Neuronal stem cell (in vitro differentiated cells): ENCODE measurements around the gene PFDN1.

Source experiments
- DNase-seq: peaks from one replicate; pipeline ENCODE4 v3.0.0-alpha.2; 2013; ENCODE audit warnings: low spot score
- H2AFZ ChIP-seq: one replicate; pipeline ENCODE4 v1.6.1; 2013; ENCODE audit warnings: mild to moderate bottlenecking, low read length, inconsistent platforms
- H2AK5ac ChIP-seq: 2 replicates; pipeline ENCODE4 v1.6.1; 2013; ENCODE audit warnings: low read depth, mild to moderate bottlenecking, inconsistent platforms, low read length, moderate library complexity, mixed read lengths
- H2BK120ac ChIP-seq: 2 replicates; pipeline ENCODE4 v1.6.1; 2013; ENCODE audit warnings: low read depth, mild to moderate bottlenecking, inconsistent platforms, low read length, moderate library complexity, mixed read lengths
- H2BK12ac ChIP-seq: one replicate; pipeline ENCODE4 v1.6.1; 2013; ENCODE audit warnings: low read length, inconsistent platforms
- H2BK15ac ChIP-seq: 2 replicates; pipeline ENCODE4 v1.6.1; 2013; ENCODE audit warnings: mild to moderate bottlenecking, low read length, inconsistent platforms, mixed read lengths
- H2BK5ac ChIP-seq: one replicate; pipeline ENCODE4 v1.6.1; 2013; ENCODE audit warnings: inconsistent platforms, mild to moderate bottlenecking, low read length, moderate library complexity
- H3K14ac ChIP-seq: one replicate; pipeline ENCODE4 v1.6.1; 2013; ENCODE audit warnings: low read length, inconsistent platforms
- H3K18ac ChIP-seq: 2 replicates; pipeline ENCODE4 v1.6.1; 2013; ENCODE audit warnings: low read length, inconsistent platforms
- H3K23ac ChIP-seq: 2 replicates; pipeline ENCODE4 v1.6.1; 2013; ENCODE audit warnings: low read depth, mild to moderate bottlenecking, mixed read lengths, low read length, inconsistent platforms; ENCODE audit not compliant: poor library complexity
- H3K27ac ChIP-seq: replicated peaks from 3 replicates; pipeline ENCODE4 v1.5.1; 2013; ENCODE audit warnings: low read length, inconsistent platforms
- H3K27me3 ChIP-seq, 3 experiments: 2 replicates each; pipeline ENCODE4 v1.6.1; 2013; ENCODE audit warnings: low read length in 3 of 3, mild to moderate bottlenecking in 2 of 3, inconsistent platforms in 1 of 3, low read depth in 1 of 3, mixed read lengths in 1 of 3, moderate library complexity in 1 of 3; ENCODE audit not compliant: control insufficient read depth in 3 of 3, insufficient read depth in 3 of 3
- H3K36me3 ChIP-seq, 2 donors: replicated peaks in 1 of 2; 2 replicates each; pipeline ENCODE4 v1.6.1; 2013; ENCODE audit warnings: low read length in 2 of 2; ENCODE audit not compliant: control insufficient read depth in 2 of 2, insufficient read depth in 2 of 2
- H3K4ac ChIP-seq: 2 replicates; pipeline ENCODE4 v1.6.1; 2013; ENCODE audit warnings: inconsistent platforms, mild to moderate bottlenecking, low read length, moderate library complexity
- H3K4me1 ChIP-seq, 2 donors: 1 replicate in 1 of 2; 2 replicates in 1 of 2; pipeline ENCODE4 v1.6.1; 2013; ENCODE audit warnings: low read length in 2 of 2, low read depth in 1 of 2; ENCODE audit not compliant: control insufficient read depth in 2 of 2, insufficient read depth in 1 of 2
- H3K4me2 ChIP-seq: one replicate; pipeline ENCODE4 v1.6.1; 2013; ENCODE audit warnings: mild to moderate bottlenecking, low read length, inconsistent platforms; ENCODE audit not compliant: insufficient read depth, poor library complexity, severe bottlenecking
- H3K4me3 ChIP-seq, 2 donors: 2 replicates each; pipeline ENCODE4 v1.5.1; 2013; ENCODE audit warnings: low read length in 2 of 2, mild to moderate bottlenecking in 2 of 2, inconsistent platforms in 1 of 2, moderate library complexity in 1 of 2
- H3K79me1 ChIP-seq: one replicate; pipeline ENCODE4 v1.6.1; 2013; ENCODE audit warnings: low read depth, mild to moderate bottlenecking, inconsistent platforms, low read length, moderate library complexity
- H3K9ac ChIP-seq: one replicate; pipeline ENCODE4 v1.6.1; 2013; ENCODE audit warnings: mild to moderate bottlenecking, low read depth, low read length, inconsistent platforms; ENCODE audit not compliant: poor library complexity
- H3K9me3 ChIP-seq, 2 donors: replicated peaks in 1 of 2; 2 replicates each; pipeline versions ENCODE3 to v1.6.1; 2013; ENCODE audit warnings: low read length in 2 of 2, mild to moderate bottlenecking in 2 of 2, inconsistent platforms in 1 of 2, low read depth in 1 of 2, mixed read lengths in 1 of 2, moderate library complexity in 1 of 2; ENCODE audit not compliant: control insufficient read depth in 2 of 2, insufficient read depth in 1 of 2
- H4K8ac ChIP-seq: one replicate; pipeline ENCODE4 v1.6.1; 2013; ENCODE audit warnings: low read depth, mild to moderate bottlenecking, inconsistent platforms, low read length, moderate library complexity
- H4K91ac ChIP-seq: one replicate; pipeline ENCODE4 v1.6.1; 2013; ENCODE audit warnings: low read length, low read depth, mild to moderate bottlenecking, inconsistent platforms; ENCODE audit not compliant: poor library complexity
- WGBS, 2 donors: extraction: QIAGEN DNeasy Blood & Tissue Kit; methylation state at CpG; one replicate each; pipeline ENCODE4 v1.1.7; 2013; ENCODE audit warnings: missing lambda C conversion rate in 2 of 2, mixed read lengths in 1 of 2; ENCODE audit not compliant: insufficient read length in 2 of 2, insufficient replicate concordance in 1 of 2; ENCODE audit errors: extremely low coverage in 2 of 2; 5-methylcytosine and 5-hydroxymethylcytosine counted together

The PFDN1 gene

DNA sequence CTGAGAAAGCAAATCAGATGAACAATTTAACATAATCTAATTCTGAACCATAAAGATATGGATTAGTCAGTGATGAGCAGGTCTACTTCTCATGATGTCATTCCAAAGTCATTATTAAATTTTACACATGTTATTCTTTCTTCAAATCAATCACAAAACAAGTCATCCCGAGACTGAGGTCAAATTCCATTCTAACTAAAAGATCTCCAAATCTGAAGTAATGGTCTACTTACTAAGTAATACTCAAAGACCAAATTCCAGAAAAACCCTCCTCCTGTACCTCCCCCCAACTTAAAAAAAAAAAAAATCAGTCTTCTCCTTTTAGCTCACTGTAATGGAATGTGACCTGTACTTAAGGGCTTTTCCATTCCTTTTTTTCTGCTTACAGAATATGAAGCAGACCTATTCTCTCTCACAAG is 4.7 kb downstream of the PFDN1 start:
- Histone ChIP-seq H3K9ac (no peak overlapping the region), H3K4me3 (no peak overlapping the region), H3K4me1 (peaks cover 1 to 11% of the 10 kb centered on the region in 2 donors), H2BK5ac (no peak overlapping the region), H3K23ac (no peak overlapping the region), H3K9me3 (no peaks in the 10 kb centered on the region), H3K27ac (no peak overlapping the region), H2BK120ac (no peak overlapping the region), H2AFZ (no peak overlapping the region), H3K4ac (no peak overlapping the region), H4K91ac (no peak overlapping the region), H3K14ac (no peak overlapping the region), H3K4me2 (no peak overlapping the region), H3K79me1 (no peaks in the 10 kb centered on the region), H3K36me3 (peaks cover 2 to 44% of the 10 kb centered on the region in 2 donors), H3K18ac (no peak overlapping the region), H4K8ac (no peak overlapping the region), H3K27me3 (no peaks in the 10 kb centered on the region), H2BK15ac (no peak overlapping the region), H2AK5ac (no peak overlapping the region), H2BK12ac (no peak overlapping the region)
- no peak for DNase-seq
- no CpG with 5 or more reads among the region's 1 CpG for WGBS, 2 donors

- Histone ChIP-seq H2BK120ac (no peak overlapping the region), H3K18ac (no peak overlapping the region), H3K9me3 (no peaks in the 10 kb centered on the region), H2BK15ac (no peak overlapping the region), H2AFZ (no peak overlapping the region), H3K23ac (no peak overlapping the region), H3K79me1 (no peaks in the 10 kb centered on the region), H3K4me3 (no peak overlapping the region), H4K8ac (no peak overlapping the region), H3K9ac (no peak overlapping the region), H3K36me3 (peaks cover 2 to 44% of the 10 kb centered on the region in 2 donors), H3K14ac (no peak overlapping the region), H4K91ac (no peak overlapping the region), H2BK5ac (no peak overlapping the region), H3K27ac (no peak overlapping the region), H3K4me1 (peaks cover 1 to 12% of the 10 kb centered on the region in 2 donors), H3K4ac (no peak overlapping the region), H2AK5ac (no peak overlapping the region), H3K4me2 (no peak overlapping the region), H2BK12ac (no peak overlapping the region), H3K27me3 (no peaks in the 10 kb centered on the region)
- WGBS, 2 donors = 100% methylated on average over 1 of the region's 5 CpGs; no CpG with 5 or more reads in 1 of the 2 donors
- DNase-seq = no peak
These were observed 5.6 kb downstream of the PFDN1 start for GRCh38 chr5:140297283-140297682.

- no peak overlapping the region for H2BK120ac ChIP-seq
- H3K4me1 ChIP-seq = peaks cover 0 to 12% of the 10 kb centered on the region in 2 donors
- no peaks in the 10 kb centered on the region for H3K9me3 ChIP-seq
- no peak overlapping the region for H3K27ac ChIP-seq
- H2AFZ ChIP-seq = no peak overlapping the region
- no peaks in the 10 kb centered on the region for H3K79me1 ChIP-seq
- H2AK5ac ChIP-seq = no peak overlapping the region
- H2BK12ac ChIP-seq = no peak overlapping the region
- no peak overlapping the region for H3K23ac ChIP-seq
- no peaks in the 10 kb centered on the region for H3K27me3 ChIP-seq
- H3K36me3 ChIP-seq = peaks cover 2 to 44% of the 10 kb centered on the region in 2 donors
- no peak overlapping the region for H2BK5ac ChIP-seq
- no peak overlapping the region for H3K4me2 ChIP-seq
- WGBS, 2 donors = no CpG with 5 or more reads among the region's 3 CpGs
- no peak overlapping the region for H4K8ac ChIP-seq
- H2BK15ac ChIP-seq = no peak overlapping the region
- H3K18ac ChIP-seq = no peak overlapping the region
- H3K14ac ChIP-seq = no peak overlapping the region
- no peak for DNase-seq
- H4K91ac ChIP-seq = no peak overlapping the region
- no peak overlapping the region for H3K9ac ChIP-seq
- H3K4ac ChIP-seq = no peak overlapping the region
- no peak overlapping the region for H3K4me3 ChIP-seq
These were observed 6.6 kb downstream of the PFDN1 start for GRCh38 chr5:140296289-140296688.

DNA sequence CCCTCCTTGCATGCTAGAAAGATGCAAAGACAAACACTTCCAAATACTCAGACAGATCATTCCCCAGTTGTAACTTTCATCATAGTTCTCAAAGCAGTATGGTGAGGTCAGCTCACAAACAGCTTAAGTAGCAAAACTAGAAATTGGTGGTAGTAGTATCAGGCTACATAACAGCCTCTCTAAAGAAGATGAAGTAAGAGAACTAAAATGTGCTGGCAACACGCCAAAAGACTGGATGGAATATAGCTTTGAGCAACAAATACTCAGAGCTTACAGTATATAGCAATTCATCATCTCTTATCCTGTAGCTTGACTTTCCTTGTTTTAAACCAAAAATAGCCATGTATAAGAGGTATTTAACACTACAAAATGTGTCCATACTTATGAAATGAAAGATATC is 7.5 kb downstream of the PFDN1 start:
- peaks cover 0 to 12% of the 10 kb centered on the region in 2 donors for H3K4me1 ChIP-seq
- no peak overlapping the region for H4K91ac ChIP-seq
- no CpG with 5 or more reads among the region's 1 CpG for WGBS, 2 donors
- no peak overlapping the region for H3K27ac ChIP-seq
- H3K9me3 ChIP-seq = no peaks in the 10 kb centered on the region
- no peak overlapping the region for H3K9ac ChIP-seq
- H2BK5ac ChIP-seq = no peak overlapping the region
- no peak overlapping the region for H2AFZ ChIP-seq
- no peak overlapping the region for H3K14ac ChIP-seq
- H2AK5ac ChIP-seq = no peak overlapping the region
- no peak overlapping the region for H3K4me2 ChIP-seq
- H2BK120ac ChIP-seq = no peak overlapping the region
- H2BK15ac ChIP-seq = no peak overlapping the region
- H4K8ac ChIP-seq = no peak overlapping the region
- no peak overlapping the region for H3K4ac ChIP-seq
- no peaks in the 10 kb centered on the region for H3K27me3 ChIP-seq
- H3K36me3 ChIP-seq = peaks cover 2 to 37% of the 10 kb centered on the region in 2 donors
- no peak overlapping the region for H3K4me3 ChIP-seq
- H2BK12ac ChIP-seq = no peak overlapping the region
- no peaks in the 10 kb centered on the region for H3K79me1 ChIP-seq
- no peak overlapping the region for H3K18ac ChIP-seq
- DNase-seq = no peak
- no peak overlapping the region for H3K23ac ChIP-seq
